Dendritic cell treated with granulocyte-macrophage colony-stimulating factor and Interleukin-4, amounts not matched to agents 40 ng/mL and 50 ng/mL, for 4 days (primary cell): ENCODE results near the gene PLK1.
A peak's percentile ranks its signal among the peaks of the same experiment; 100 is the strongest.

Experiments used
- H3K27ac Mint-ChIP-seq: one replicate; pipeline ENCODE4 v1.8.0; 2022; ENCODE audit warnings: mild to moderate bottlenecking, mixed read lengths
- H3K27me3 Mint-ChIP-seq: one replicate; pipeline ENCODE4 v1.8.0; 2022; ENCODE audit warnings: mild to moderate bottlenecking, mixed read lengths
- H3K36me3 Mint-ChIP-seq: one replicate; pipeline ENCODE4 v1.8.0; 2022; ENCODE audit warnings: low read depth, mixed read lengths
- H3K4me1 Mint-ChIP-seq: one replicate; pipeline ENCODE4 v1.8.0; 2022; ENCODE audit warnings: low read depth, mixed read lengths
- H3K4me3 Mint-ChIP-seq: one replicate; pipeline ENCODE4 v1.8.0; 2022; ENCODE audit warnings: mild to moderate bottlenecking, moderate library complexity, mixed read lengths
- H3K9me3 Mint-ChIP-seq: one replicate; pipeline ENCODE4 v1.8.0; 2022; ENCODE audit warnings: mixed read lengths
- intact Hi-C: fragments of 100-400 bp; cut with micrococcal nuclease; formaldehyde crosslinking; loops from one replicate; pipeline ENCODE4 v1.15.0; 2022

Gene PLK1

GRCh38 chr16:23691483-23692189 lies 12.9 kb downstream of the PLK1 start:
- Mint-ChIP-seq H3K4me3 (no peak overlapping the region), H3K9me3 (no peaks in the 10 kb centered on the region), H3K36me3 (peaks cover 48% of the 10 kb centered on the region), H3K4me1 (peaks cover 9% of the 10 kb centered on the region), H3K27me3 (peaks cover 7% of the 10 kb centered on the region), H3K27ac (no peak overlapping the region)
- intact Hi-C loops, result no loop called here

GRCh38 chr16:23692190-23692837 lies 13.6 kb downstream of the PLK1 start:
- peaks cover 7% of the 10 kb centered on the region for H3K27me3 Mint-ChIP-seq
- H3K36me3 Mint-ChIP-seq, result peaks cover 42% of the 10 kb centered on the region
- H3K9me3 Mint-ChIP-seq, result no peaks in the 10 kb centered on the region
- no peak overlapping the region for H3K27ac Mint-ChIP-seq
- no peak overlapping the region for H3K4me3 Mint-ChIP-seq
- intact Hi-C loops, result no loop called here
- peaks cover 9% of the 10 kb centered on the region for H3K4me1 Mint-ChIP-seq

- intact Hi-C loops, result no loop called here
- peaks cover 9% of the 10 kb centered on the region for H3K4me1 Mint-ChIP-seq
- H3K27ac Mint-ChIP-seq, result no peak overlapping the region
- no peak overlapping the region for H3K4me3 Mint-ChIP-seq
- no peaks in the 10 kb centered on the region for H3K9me3 Mint-ChIP-seq
- peaks cover 7% of the 10 kb centered on the region for H3K27me3 Mint-ChIP-seq
- H3K36me3 Mint-ChIP-seq, result peaks cover 22% of the 10 kb centered on the region
These were observed 15.6 kb downstream of the PLK1 start for GRCh38 chr16:23694265-23694643.

GRCh38 chr16:23694644-23695373 lies 16.1 kb downstream of the PLK1 start:
- H3K4me1 Mint-ChIP-seq, result peaks cover 9% of the 10 kb centered on the region
- intact Hi-C loops, result no loop called here
- peaks cover 7% of the 10 kb centered on the region for H3K27me3 Mint-ChIP-seq
- H3K4me3 Mint-ChIP-seq, result peak overlapping the region; percentile 42
- H3K9me3 Mint-ChIP-seq, result no peaks in the 10 kb centered on the region
- peaks cover 17% of the 10 kb centered on the region for H3K36me3 Mint-ChIP-seq
- H3K27ac Mint-ChIP-seq, result no peak overlapping the region

- intact Hi-C loops, result no loop called here
- peaks cover 11% of the 10 kb centered on the region for H3K27me3 Mint-ChIP-seq
- no peaks in the 10 kb centered on the region for H3K9me3 Mint-ChIP-seq
- no peak overlapping the region for H3K4me3 Mint-ChIP-seq
- peaks cover 7% of the 10 kb centered on the region for H3K36me3 Mint-ChIP-seq
- H3K4me1 Mint-ChIP-seq, result peaks cover 9% of the 10 kb centered on the region
- no peak overlapping the region for H3K27ac Mint-ChIP-seq
These were observed 17.1 kb downstream of the PLK1 start for GRCh38 chr16:23695756-23696155.

- intact Hi-C loops, result no loop called here
- H3K27ac Mint-ChIP-seq, result no peak overlapping the region
- H3K9me3 Mint-ChIP-seq, result peaks cover 9% of the 10 kb centered on the region
- H3K4me1 Mint-ChIP-seq, result peaks cover 9% of the 10 kb centered on the region
- no peaks in the 10 kb centered on the region for H3K36me3 Mint-ChIP-seq
- peaks cover 17% of the 10 kb centered on the region for H3K27me3 Mint-ChIP-seq
- H3K4me3 Mint-ChIP-seq, result no peak overlapping the region
These were observed 20.4 kb downstream of the PLK1 start for GRCh38 chr16:23699100-23699499.

- Mint-ChIP-seq H3K27ac (no peak overlapping the region), H3K9me3 (peaks cover 9% of the 10 kb centered on the region)
- intact Hi-C loops, result no loop called here
These were observed 21.4 kb downstream of the PLK1 start for GRCh38 chr16:23700093-23700492.

GRCh38 chr16:23700509-23700908 lies 21.8 kb downstream of the PLK1 start:
- no peak overlapping the region for H3K27ac Mint-ChIP-seq
- H3K4me3 Mint-ChIP-seq, result no peak overlapping the region
- peaks cover 9% of the 10 kb centered on the region for H3K9me3 Mint-ChIP-seq
- peaks cover 12% of the 10 kb centered on the region for H3K27me3 Mint-ChIP-seq
- intact Hi-C loops, result no loop called here
- H3K4me1 Mint-ChIP-seq, result no peaks in the 10 kb centered on the region
- H3K36me3 Mint-ChIP-seq, result no peaks in the 10 kb centered on the region

More at GRCh38 chr16:23700093-23700492, 21.4 kb downstream of the PLK1 start:
- Mint-ChIP-seq H3K4me1 (peaks cover 2% of the 10 kb centered on the region), H3K4me3 (no peak overlapping the region), H3K36me3 (no peaks in the 10 kb centered on the region), H3K27me3 (peaks cover 13% of the 10 kb centered on the region)

- Mint-ChIP-seq H3K4me1 (no peaks in the 10 kb centered on the region), H3K27ac (no peak overlapping the region), H3K27me3 (peaks cover 13% of the 10 kb centered on the region), H3K9me3 (peaks cover 9% of the 10 kb centered on the region), H3K36me3 (no peaks in the 10 kb centered on the region), H3K4me3 (no peak overlapping the region)
- intact Hi-C loops, result no loop called here
These were observed 22.4 kb downstream of the PLK1 start for GRCh38 chr16:23701045-23701444.

GRCh38 chr16:23702951-23703350 lies 24.3 kb downstream of the PLK1 start:
- intact Hi-C loops, result no loop called here
- H3K4me3 Mint-ChIP-seq, result no peak overlapping the region
- no peaks in the 10 kb centered on the region for H3K36me3 Mint-ChIP-seq
- H3K27me3 Mint-ChIP-seq, result peaks cover 15% of the 10 kb centered on the region
- H3K27ac Mint-ChIP-seq, result no peak overlapping the region
- peaks cover 9% of the 10 kb centered on the region for H3K9me3 Mint-ChIP-seq
- H3K4me1 Mint-ChIP-seq, result no peaks in the 10 kb centered on the region

GRCh38 chr16:23704772-23705516 lies 26.3 kb downstream of the PLK1 start:
- H3K27ac Mint-ChIP-seq, result no peak overlapping the region
- H3K4me1 Mint-ChIP-seq, result no peaks in the 10 kb centered on the region
- H3K27me3 Mint-ChIP-seq, result peaks cover 18% of the 10 kb centered on the region
- intact Hi-C loops, result no loop called here
- peaks cover 23% of the 10 kb centered on the region for H3K9me3 Mint-ChIP-seq
- H3K36me3 Mint-ChIP-seq, result no peaks in the 10 kb centered on the region
- no peak overlapping the region for H3K4me3 Mint-ChIP-seq

- Mint-ChIP-seq H3K27me3 (peaks cover 20% of the 10 kb centered on the region), H3K9me3 (peaks cover 26% of the 10 kb centered on the region), H3K4me3 (no peak overlapping the region), H3K27ac (no peak overlapping the region), H3K4me1 (no peaks in the 10 kb centered on the region), H3K36me3 (no peaks in the 10 kb centered on the region)
- intact Hi-C loops, result no loop called here
These were observed 26.8 kb downstream of the PLK1 start for GRCh38 chr16:23705517-23705902.

GRCh38 chr16:23706439-23706838 lies 27.8 kb downstream of the PLK1 start:
- intact Hi-C loops, result no loop called here
- Mint-ChIP-seq H3K27ac (no peak overlapping the region), H3K36me3 (no peaks in the 10 kb centered on the region), H3K27me3 (peaks cover 27% of the 10 kb centered on the region), H3K9me3 (peaks cover 26% of the 10 kb centered on the region), H3K4me3 (no peak overlapping the region), H3K4me1 (no peaks in the 10 kb centered on the region)

- Mint-ChIP-seq H3K27me3 (peaks cover 46% of the 10 kb centered on the region), H3K36me3 (no peaks in the 10 kb centered on the region), H3K27ac (no peak overlapping the region), H3K9me3 (peaks cover 17% of the 10 kb centered on the region), H3K4me1 (no peaks in the 10 kb centered on the region), H3K4me3 (no peak overlapping the region)
- intact Hi-C loops, result no loop called here
These were observed 30.8 kb downstream of the PLK1 start for GRCh38 chr16:23709536-23709935.
